ENCODE results near the gene MAST1. TPM values are rescaled to one million over a fixed set of nuclear protein-coding genes. Genes with fewer than 3 reads are reported as not detected.
"Not testable (repeated sequence)": the region's sequence is repeated elsewhere in the genome, so short reads cannot be mapped to it uniquely, and the experiment has no call there.

Gene MAST1
- total RNA-seq, 2 donors from 2014 or later: 5.8 to 6.0 TPM

DNA sequence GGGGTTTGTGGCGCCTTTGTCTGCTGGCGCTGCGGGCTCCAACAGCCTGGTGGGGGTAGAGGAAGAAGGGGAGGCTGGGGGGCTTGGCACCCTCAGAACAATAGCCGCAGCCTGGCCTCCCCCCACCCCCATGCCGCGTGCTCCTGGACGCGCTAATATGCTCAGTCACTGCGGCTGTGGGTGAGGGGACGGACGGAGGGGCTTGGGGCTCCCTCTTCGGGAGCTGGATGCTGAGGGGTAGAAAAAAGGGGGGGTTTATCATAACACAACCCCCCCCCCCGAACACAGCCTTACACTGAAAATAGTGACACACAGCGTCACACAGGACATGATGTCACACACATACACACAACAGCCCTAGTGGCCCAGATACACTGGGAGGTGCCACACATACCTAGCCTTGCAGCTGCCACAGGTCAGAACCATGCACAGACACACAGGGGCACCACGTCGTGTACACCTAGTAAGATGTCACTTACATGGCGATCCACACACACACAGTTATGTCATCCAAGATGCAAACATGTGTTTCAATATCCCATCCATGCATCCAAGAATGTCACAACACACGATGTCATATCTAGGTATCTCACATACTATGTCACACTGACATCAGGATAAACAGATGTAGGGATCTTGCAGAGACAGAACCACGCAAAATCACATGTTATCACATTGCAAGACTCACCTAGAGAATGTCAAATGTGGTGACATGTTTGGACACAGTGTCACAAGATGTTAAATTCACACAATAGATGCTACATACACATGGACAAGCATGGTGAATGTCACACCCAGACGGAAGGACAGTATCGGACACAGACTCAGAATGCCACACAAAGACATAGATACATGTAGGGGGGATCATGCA lies 806 bp downstream of the MAST1 start:
- Mint-ChIP-seq H3K27me3 (ENCODE audit: low read depth) (peaks cover 84% of the 10 kb centered on the region), H3K36me3 (ENCODE audit: insufficient read depth in 2 of 2) (peaks cover 0 to 5% of the 10 kb centered on the region in 2 donors), H3K4me3 (peak overlapping the region; percentile 67 to 78), H3K9me3 (no peaks in the 10 kb centered on the region), H3K4me1 (ENCODE audit: low read depth) (peaks cover 58% of the 10 kb centered on the region), H3K27ac (no peak overlapping the region)
- DNase-seq (peak; percentile 27 to 33), ATAC-seq (replicated peaks in 1 of 2) (peak; percentile 32 to 56)

DNA sequence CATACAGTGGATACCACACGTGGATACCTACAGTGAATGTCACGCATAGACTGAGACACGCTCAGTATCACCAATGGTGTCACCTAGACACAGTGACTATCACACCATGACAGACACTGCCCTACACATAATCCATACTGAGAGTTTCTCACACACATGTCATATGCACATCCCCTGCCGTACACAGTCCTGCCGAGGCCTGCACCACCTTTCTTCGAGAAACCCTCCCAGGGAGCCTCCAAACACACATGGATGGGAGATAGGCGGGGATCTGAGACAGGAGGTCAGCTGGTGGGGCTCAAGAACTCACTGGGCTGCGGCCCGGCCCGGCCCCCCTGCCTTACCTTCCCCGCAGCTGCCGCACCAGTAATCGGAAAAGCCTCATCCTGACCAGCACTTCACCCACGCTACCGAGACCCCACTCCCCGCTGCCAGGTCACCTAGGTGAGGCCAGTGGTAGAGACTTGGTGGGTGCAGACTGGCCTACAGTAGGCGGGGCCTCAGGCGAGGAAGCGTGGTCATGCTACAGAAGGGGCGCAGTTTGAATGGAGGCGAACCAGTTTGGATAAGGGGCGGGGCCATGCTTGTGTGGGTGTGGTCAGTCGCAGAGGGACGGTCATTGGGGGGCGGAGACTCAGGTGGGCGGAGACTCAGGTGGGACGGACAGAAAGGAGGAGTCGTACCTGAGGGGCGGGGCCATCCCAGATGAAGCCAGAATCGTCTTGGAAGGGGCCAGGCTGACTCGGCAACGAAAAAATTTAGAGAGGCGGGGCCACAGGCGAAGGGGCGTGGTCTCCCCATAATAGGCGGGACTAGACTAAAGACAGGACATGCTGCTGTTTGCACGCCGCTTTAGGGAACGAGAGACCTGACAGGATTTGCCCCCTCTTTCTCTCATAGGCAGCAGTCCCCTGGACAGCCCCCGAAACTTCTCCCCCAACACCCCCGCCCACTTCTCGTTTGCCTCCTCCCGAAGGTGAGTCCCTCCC lies 2.1 kb downstream of the MAST1 start:
- DNase-seq (peak; percentile 74 to 75), ATAC-seq (replicated peaks in 1 of 2) (peak; percentile 20 to 37)
- H3K4me1 Mint-ChIP-seq (ENCODE audit: low read depth): peaks cover 54% of the 10 kb centered on the region
- H3K4me3 Mint-ChIP-seq: peak overlapping the region; percentile 29 to 78
- H3K9me3 Mint-ChIP-seq: no peaks in the 10 kb centered on the region
- peaks cover 82% of the 10 kb centered on the region for H3K27me3 Mint-ChIP-seq (ENCODE audit: low read depth)
- H3K36me3 Mint-ChIP-seq (ENCODE audit: insufficient read depth in 2 of 2): peaks cover 0 to 5% of the 10 kb centered on the region in 2 donors
- H3K27ac Mint-ChIP-seq: no peak overlapping the region

DNA sequence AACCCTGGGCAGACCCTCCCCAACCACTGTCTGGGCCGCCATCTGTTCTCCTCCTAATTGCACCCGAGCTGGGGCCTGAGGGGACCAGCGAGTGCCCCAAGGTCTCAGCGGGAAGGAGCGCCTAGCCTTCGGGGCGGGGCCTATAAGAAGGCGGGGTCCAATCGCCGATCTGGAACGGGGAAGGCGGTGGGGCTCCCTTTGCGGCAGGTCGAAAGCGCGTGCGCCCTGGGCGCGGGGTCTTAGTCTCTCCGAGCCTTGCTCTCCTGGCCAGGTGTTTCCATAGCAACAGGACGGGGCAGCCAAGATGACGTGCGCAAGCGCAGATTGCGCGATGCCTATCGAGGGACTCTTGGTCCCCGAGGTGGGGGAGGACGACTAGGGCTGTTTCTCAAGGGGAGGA lies 2.8 kb downstream of the MAST1 start:
- DNase-seq (peak; percentile 27 to 51), ATAC-seq (replicated peaks in 1 of 2) (peak in 1 of 2 donors; percentile 9)
- no peak overlapping the region for H3K27ac Mint-ChIP-seq
- H3K9me3 Mint-ChIP-seq: no peaks in the 10 kb centered on the region
- H3K4me3 Mint-ChIP-seq: peak overlapping the region; percentile 58 to 78
- H3K27me3 Mint-ChIP-seq (ENCODE audit: low read depth): peaks cover 77% of the 10 kb centered on the region
- peaks cover 54% of the 10 kb centered on the region for H3K4me1 Mint-ChIP-seq (ENCODE audit: low read depth)
- H3K36me3 Mint-ChIP-seq (ENCODE audit: insufficient read depth in 2 of 2): peaks cover 0 to 5% of the 10 kb centered on the region in 2 donors

GRCh38 chr19:12842511-12842910 lies 4.2 kb downstream of the MAST1 start:
- peaks cover 0 to 5% of the 10 kb centered on the region in 2 donors for H3K36me3 Mint-ChIP-seq (ENCODE audit: insufficient read depth in 2 of 2)
- no peak overlapping the region for H3K4me3 Mint-ChIP-seq
- DNase-seq: no peak
- H3K27ac Mint-ChIP-seq: no peak overlapping the region
- no peaks in the 10 kb centered on the region for H3K9me3 Mint-ChIP-seq
- H3K27me3 Mint-ChIP-seq (ENCODE audit: low read depth): peaks cover 73% of the 10 kb centered on the region
- ATAC-seq (replicated peaks in 1 of 2): no peak
- peaks cover 44% of the 10 kb centered on the region for H3K4me1 Mint-ChIP-seq (ENCODE audit: low read depth)

- peaks cover 43% of the 10 kb centered on the region for H3K4me1 Mint-ChIP-seq (ENCODE audit: low read depth)
- H3K36me3 Mint-ChIP-seq (ENCODE audit: insufficient read depth in 2 of 2): peaks cover 0 to 5% of the 10 kb centered on the region in 2 donors
- no peak overlapping the region for H3K27ac Mint-ChIP-seq
- no peaks in the 10 kb centered on the region for H3K9me3 Mint-ChIP-seq
- no peak for DNase-seq
- ATAC-seq (replicated peaks in 1 of 2): no peak
- H3K4me3 Mint-ChIP-seq: no peak overlapping the region
- H3K27me3 Mint-ChIP-seq (ENCODE audit: low read depth): peaks cover 68% of the 10 kb centered on the region
Measured at GRCh38 chr19:12843328-12843727, 5.0 kb downstream of the MAST1 start.

DNA sequence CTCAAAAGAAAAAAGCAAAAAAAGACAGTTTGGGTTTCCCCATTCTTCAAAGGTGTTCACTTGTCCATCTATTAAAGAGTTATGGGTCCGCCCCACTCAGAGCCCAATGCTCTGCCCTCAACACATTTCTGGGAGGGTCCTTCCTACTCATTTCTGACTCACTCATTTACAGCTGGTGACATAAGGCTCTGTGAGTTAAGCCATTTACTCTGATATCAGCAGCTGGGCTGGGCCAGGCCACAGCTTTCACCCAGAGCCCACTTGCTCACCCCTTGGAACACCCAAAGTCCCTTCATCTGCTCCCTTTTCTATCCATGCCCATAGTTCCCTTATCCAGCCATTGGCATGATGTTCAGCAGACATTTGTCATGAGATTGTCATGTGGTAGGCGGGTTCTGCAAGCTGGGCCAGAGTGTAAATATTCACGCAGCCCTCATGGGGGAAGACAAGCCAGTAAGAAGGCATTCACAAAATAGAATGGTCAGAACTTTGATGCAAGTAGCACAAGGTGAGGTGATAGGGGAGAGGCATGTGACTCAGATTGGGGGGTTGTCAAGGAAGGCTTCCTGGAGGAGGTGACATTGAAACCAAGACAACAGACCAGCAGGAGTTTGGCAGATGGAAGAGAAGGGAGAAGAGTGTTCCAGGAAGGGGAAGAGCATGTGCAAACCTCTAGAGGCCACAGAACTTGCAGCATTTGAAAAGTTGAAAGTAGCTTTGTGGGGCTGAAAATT lies 5.9 kb downstream of the MAST1 start:
- Mint-ChIP-seq H3K36me3 (ENCODE audit: insufficient read depth in 2 of 2) (peaks cover 0 to 3% of the 10 kb centered on the region in 2 donors), H3K4me3 (no peak overlapping the region), H3K27ac (no peak overlapping the region), H3K4me1 (ENCODE audit: low read depth) (peaks cover 39% of the 10 kb centered on the region), H3K27me3 (ENCODE audit: low read depth) (peaks cover 63% of the 10 kb centered on the region), H3K9me3 (no peaks in the 10 kb centered on the region)
- no peak for ATAC-seq (replicated peaks in 1 of 2)
- no peak for DNase-seq

- peaks cover 39% of the 10 kb centered on the region for H3K27me3 Mint-ChIP-seq (ENCODE audit: low read depth)
- not testable (repeated sequence) for H3K27ac Mint-ChIP-seq; ATAC-seq (replicated peaks in 1 of 2); DNase-seq; H3K9me3 Mint-ChIP-seq; H3K36me3 Mint-ChIP-seq (ENCODE audit: insufficient read depth in 2 of 2)
- H3K4me3 Mint-ChIP-seq: peak overlapping the region in 1 of 2 donors; percentile 3
- peaks cover 17% of the 10 kb centered on the region for H3K4me1 Mint-ChIP-seq (ENCODE audit: low read depth)
Measured at GRCh38 chr19:12846613-12847012, 8.3 kb downstream of the MAST1 start.

- peak overlapping the region; percentile 81 to 86 for H3K4me3 Mint-ChIP-seq
- H3K4me1 Mint-ChIP-seq (ENCODE audit: low read depth): peaks cover 16% of the 10 kb centered on the region
- ATAC-seq (replicated peaks in 1 of 2): peak; percentile 97 to 98
- no peak overlapping the region for H3K27ac Mint-ChIP-seq
- no peaks in the 10 kb centered on the region for H3K9me3 Mint-ChIP-seq
- DNase-seq: peak; percentile 91 to 96
- no peaks in the 10 kb centered on the region for H3K36me3 Mint-ChIP-seq (ENCODE audit: insufficient read depth in 2 of 2)
- peaks cover 30% of the 10 kb centered on the region for H3K27me3 Mint-ChIP-seq (ENCODE audit: low read depth)
Measured at GRCh38 chr19:12847159-12848139, 9.1 kb downstream of the MAST1 start.

DNA sequence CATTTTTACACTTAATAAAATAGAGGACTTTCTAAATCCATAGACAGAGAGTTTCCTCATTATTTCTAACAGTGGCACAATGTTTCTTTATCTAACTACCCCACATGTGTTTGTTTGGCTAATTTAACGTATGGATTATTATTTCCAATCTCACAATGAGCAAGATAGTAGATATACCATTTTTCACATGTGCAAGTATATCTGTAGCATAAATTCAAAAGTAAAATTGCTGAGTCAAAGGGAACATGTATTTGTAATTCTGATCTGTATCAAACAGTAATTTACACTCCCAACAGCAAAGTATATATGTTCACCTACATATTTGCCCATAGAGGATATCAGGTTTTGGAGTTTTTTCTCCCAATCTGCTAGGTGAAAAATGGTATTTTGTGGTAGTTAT lies 18.3 kb downstream of the MAST1 start:
- no peak for DNase-seq
- no peaks in the 10 kb centered on the region for H3K9me3 Mint-ChIP-seq
- H3K27me3 Mint-ChIP-seq (ENCODE audit: low read depth): no peaks in the 10 kb centered on the region
- ATAC-seq (replicated peaks in 1 of 2): no peak
- no peaks in the 10 kb centered on the region for H3K4me1 Mint-ChIP-seq (ENCODE audit: low read depth)
- H3K4me3 Mint-ChIP-seq: no peak overlapping the region
- H3K27ac Mint-ChIP-seq: no peak overlapping the region
- H3K36me3 Mint-ChIP-seq (ENCODE audit: insufficient read depth in 2 of 2): no peaks in the 10 kb centered on the region

GRCh38 chr19:12858041-12858928 lies 20.0 kb downstream of the MAST1 start:
- H3K4me3 Mint-ChIP-seq: no peak overlapping the region
- no peak for DNase-seq
- no peaks in the 10 kb centered on the region for H3K9me3 Mint-ChIP-seq

DNA sequence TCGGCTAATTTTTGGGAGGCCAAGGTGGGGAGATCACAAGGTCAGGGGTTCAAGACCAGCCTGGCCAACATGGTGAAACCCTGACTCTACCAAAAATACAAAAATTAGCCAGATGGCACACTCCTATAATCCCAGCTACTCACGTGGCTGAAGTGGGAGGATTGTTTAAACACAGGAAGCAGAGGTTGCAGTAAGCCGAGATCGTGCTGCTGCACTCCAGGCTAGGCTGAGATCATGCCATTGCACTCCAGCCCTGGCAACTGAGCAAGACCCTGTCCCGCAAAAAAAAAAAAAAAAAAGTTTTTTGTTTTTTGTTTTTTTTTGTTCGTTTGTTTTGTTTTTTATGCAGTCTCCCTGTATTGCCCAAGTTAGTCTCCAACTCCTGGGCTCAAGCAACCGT lies 21.2 kb downstream of the MAST1 start:
- H3K4me3 Mint-ChIP-seq: no peak overlapping the region
- no peaks in the 10 kb centered on the region for H3K9me3 Mint-ChIP-seq
- no peak overlapping the region for H3K27ac Mint-ChIP-seq
- DNase-seq (no peak), ATAC-seq (replicated peaks in 1 of 2) (no peak)
- H3K27me3 Mint-ChIP-seq (ENCODE audit: low read depth): no peaks in the 10 kb centered on the region
- H3K4me1 Mint-ChIP-seq (ENCODE audit: low read depth): no peaks in the 10 kb centered on the region
- no peaks in the 10 kb centered on the region for H3K36me3 Mint-ChIP-seq (ENCODE audit: insufficient read depth in 2 of 2)

More at GRCh38 chr19:12858041-12858928, 20.0 kb downstream of the MAST1 start:
- no peaks in the 10 kb centered on the region for H3K4me1 Mint-ChIP-seq (ENCODE audit: low read depth)
- no peak for ATAC-seq (replicated peaks in 1 of 2)
- H3K36me3 Mint-ChIP-seq (ENCODE audit: insufficient read depth in 2 of 2): no peaks in the 10 kb centered on the region
- H3K27ac Mint-ChIP-seq: no peak overlapping the region
- no peaks in the 10 kb centered on the region for H3K27me3 Mint-ChIP-seq (ENCODE audit: low read depth)
